Osteocyte (in vitro differentiated cells): ENCODE data around the gene TRIM47. TPM values are rescaled to one million over a fixed set of nuclear protein-coding genes. Genes with fewer than 3 reads are reported as not detected.
A peak's percentile ranks its signal among the peaks of the same experiment; 100 is the strongest.
"Not testable (repeated sequence)": the region's sequence is repeated elsewhere in the genome, so short reads cannot be mapped to it uniquely, and the experiment has no call there.

Experiments
- DNase-seq: peaks from one replicate; pipeline ENCODE4 v3.0.0; 2021; ENCODE audit warnings: mixed read lengths; ENCODE audit not compliant: unreplicated experiment; ENCODE audit errors: extremely low spot score
- H3K27ac Mint-ChIP-seq: one replicate; pipeline ENCODE4 v1.8.0; 2021; ENCODE audit warnings: mild to moderate bottlenecking, mixed read lengths; ENCODE audit not compliant: unreplicated experiment
- H3K27me3 Mint-ChIP-seq: one replicate; pipeline ENCODE4 v1.8.0; 2021; ENCODE audit warnings: mixed read lengths; ENCODE audit not compliant: unreplicated experiment
- H3K36me3 Mint-ChIP-seq: one replicate; pipeline ENCODE4 v1.8.0; 2021; ENCODE audit warnings: mixed read lengths; ENCODE audit not compliant: unreplicated experiment
- H3K4me1 Mint-ChIP-seq: one replicate; pipeline ENCODE4 v1.8.0; 2021; ENCODE audit warnings: mixed read lengths; ENCODE audit not compliant: unreplicated experiment
- H3K4me3 Mint-ChIP-seq: one replicate; pipeline ENCODE4 v1.8.0; 2021; ENCODE audit warnings: mild to moderate bottlenecking, moderate library complexity, mixed read lengths; ENCODE audit not compliant: unreplicated experiment
- H3K9me3 Mint-ChIP-seq: one replicate; pipeline ENCODE4 v1.8.0; 2021; ENCODE audit warnings: mixed read lengths; ENCODE audit not compliant: unreplicated experiment
- CTCF ChIP-seq: fragments of 200-600 bp; sonication (generic); IDR thresholded peaks from 2 replicates; pipeline ENCODE4 v1.5.0; 2021; ENCODE audit warnings: antibody characterized with exemption, mild to moderate bottlenecking, moderate library complexity
- total RNA-seq: library from RNA; stranded (reverse); gene quantifications from 2 replicates; pipeline ENCODE4 v1.2.1, GENCODE V29; 2021

TRIM47 gene
- total RNA-seq, 1 donor from 2014 or later = 33.3 TPM

DNA sequence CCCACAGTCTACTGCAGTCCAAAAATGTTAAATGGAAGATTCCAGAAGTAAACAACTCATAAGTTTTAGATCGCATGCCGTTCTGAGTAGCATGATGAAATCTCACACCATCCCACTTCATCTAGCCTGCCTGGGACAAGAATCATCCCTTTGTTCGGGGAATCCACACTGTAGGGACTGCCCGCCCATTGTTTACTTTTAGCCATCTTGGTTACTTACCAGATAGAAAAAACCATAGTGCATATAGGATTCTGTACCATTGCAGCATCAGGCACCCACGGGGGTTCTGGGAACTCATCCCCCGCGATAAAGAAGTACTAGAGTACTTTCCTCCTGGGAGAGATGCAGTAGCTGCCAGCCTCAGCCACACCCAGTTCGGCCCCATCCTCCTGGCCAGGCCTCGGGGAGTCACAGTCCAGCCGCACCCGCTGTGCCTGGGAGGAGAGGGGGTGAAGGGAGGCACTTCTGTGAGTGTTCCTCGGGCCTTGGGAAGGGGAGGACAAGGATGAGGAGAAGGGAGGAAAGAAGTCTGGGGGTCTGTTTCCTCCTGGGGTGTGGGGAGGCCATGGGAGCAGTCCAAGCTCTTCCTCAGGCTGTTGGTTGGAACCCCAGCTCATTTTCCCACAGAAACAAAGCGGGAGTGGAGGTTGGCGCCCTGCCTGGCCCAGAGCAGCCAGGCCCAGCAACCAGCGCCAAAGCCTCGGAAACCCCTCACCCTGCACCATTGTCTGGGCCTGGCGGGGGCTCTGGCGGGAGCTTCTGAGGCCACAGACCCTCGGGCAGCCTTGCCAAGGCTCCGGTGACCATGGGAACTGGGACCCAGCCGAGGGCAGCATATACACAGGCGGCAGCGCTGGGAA, 8.9 kb downstream of the TRIM47 start:
- Mint-ChIP-seq H3K4me3 (no peak overlapping the region), H3K9me3 (no peaks in the 10 kb centered on the region), H3K4me1 (peaks cover 58% of the 10 kb centered on the region), H3K27ac (peak overlapping the region; percentile 59), H3K36me3 (peaks cover 2% of the 10 kb centered on the region), H3K27me3 (no peaks in the 10 kb centered on the region)
- no peak for DNase-seq
- TF ChIP-seq CTCF = no peak

GRCh38 chr17:75868730-75869281, 9.6 kb downstream of the TRIM47 start:
- H3K9me3 Mint-ChIP-seq, H3K36me3 Mint-ChIP-seq, H3K4me3 Mint-ChIP-seq, H3K27me3 Mint-ChIP-seq, DNase-seq: not testable (repeated sequence)
- H3K27ac Mint-ChIP-seq = peak overlapping the region; percentile 59
- H3K4me1 Mint-ChIP-seq = peaks cover 58% of the 10 kb centered on the region

DNA sequence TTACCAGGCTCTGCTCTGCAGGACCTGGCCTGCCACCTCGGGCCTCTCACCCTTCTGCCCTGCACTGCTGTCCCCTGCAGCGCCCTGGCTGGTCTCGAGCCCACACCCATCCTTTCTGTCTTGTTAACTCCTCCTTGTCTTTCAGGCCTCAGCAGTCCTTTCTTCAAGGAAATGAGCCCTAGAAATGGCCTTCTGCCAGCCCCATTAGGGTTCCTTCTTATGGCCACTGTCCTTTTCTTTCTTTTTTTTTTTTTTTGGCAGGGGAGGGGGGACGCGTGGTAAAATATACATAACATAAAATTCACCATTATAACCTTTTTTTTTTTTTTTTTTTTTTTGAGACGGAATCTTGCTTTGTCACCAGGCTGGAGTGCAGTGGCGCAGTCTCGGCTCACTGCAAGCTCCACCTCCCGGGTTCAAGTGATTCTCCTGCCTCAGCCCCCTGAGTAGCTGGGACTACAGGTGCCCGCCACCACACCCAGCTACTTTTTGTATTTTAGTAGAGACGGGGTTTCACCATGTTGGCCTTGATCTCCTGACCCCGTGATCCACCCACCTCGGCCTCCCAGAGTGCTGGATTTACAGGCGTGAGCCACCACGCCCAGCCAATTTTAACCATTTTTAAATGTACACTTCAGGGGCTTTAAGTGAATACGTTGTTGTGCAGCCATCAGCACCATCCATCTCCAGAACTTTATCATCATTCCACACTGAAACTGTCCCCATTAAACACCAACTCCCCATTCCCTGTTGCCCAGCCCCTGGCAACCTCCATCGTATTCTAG, 12.8 kb downstream of the TRIM47 start:
- H3K9me3 Mint-ChIP-seq, H3K36me3 Mint-ChIP-seq, DNase-seq, H3K27me3 Mint-ChIP-seq, H3K4me3 Mint-ChIP-seq: not testable (repeated sequence)
- H3K27ac Mint-ChIP-seq = peak overlapping the region; percentile 97
- H3K4me1 Mint-ChIP-seq = peaks cover 37% of the 10 kb centered on the region

DNA sequence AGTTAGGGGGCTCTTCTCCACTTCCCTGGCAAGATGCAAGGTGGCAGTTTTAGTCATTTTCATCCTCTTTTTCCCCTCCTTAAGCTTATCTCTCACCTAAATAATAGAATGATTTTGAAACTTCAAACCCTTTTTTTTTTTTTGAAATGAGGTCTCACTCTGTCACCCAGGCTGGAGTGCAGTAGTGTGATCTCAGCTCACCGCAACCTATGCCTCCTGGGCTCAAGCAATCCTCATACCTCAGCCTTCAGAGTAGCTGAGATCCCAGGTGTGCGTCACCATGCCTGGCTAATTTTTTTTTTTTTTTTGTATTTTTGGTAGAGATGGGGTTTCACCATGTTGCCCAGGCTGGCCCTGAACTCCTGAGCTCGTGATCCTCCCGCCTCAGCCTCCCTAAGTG, 13.5 kb downstream of the TRIM47 start:
- not testable (repeated sequence) for H3K4me3 Mint-ChIP-seq, DNase-seq, H3K27me3 Mint-ChIP-seq, H3K36me3 Mint-ChIP-seq, H3K9me3 Mint-ChIP-seq
- Mint-ChIP-seq H3K27ac (peak overlapping the region; percentile 97), H3K4me1 (peaks cover 31% of the 10 kb centered on the region)

DNA sequence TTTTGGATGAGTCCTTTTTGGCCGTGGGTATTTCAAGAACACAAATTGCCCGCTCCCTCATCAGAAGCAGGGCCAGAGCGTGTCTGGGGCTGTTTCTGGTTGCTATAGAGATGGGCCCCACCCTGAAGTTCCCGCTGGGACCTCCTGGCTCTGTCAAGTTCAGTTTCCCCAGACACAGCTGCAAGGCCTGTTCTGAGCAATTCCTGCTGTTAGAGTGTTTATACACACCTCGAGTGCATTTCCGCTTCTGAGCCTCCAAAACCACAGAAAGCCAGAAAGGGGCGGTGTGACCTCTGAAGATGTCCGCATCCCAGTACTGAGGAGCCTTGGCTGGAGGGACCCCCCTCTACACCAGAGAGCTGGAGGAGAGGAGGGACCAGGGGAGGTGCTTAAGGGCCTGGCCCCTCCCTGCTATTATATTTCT, 13.9 kb downstream of the TRIM47 start:
- peak; percentile 93 for DNase-seq

GRCh38 chr17:75861927-75862317, 16.5 kb downstream of the TRIM47 start:
- TF ChIP-seq CTCF = no peak
- H3K4me3 Mint-ChIP-seq = no peak overlapping the region
- H3K9me3 Mint-ChIP-seq = no peaks in the 10 kb centered on the region
- H3K4me1 Mint-ChIP-seq = peaks cover 20% of the 10 kb centered on the region
- H3K27me3 Mint-ChIP-seq = no peaks in the 10 kb centered on the region
- no peaks in the 10 kb centered on the region for H3K36me3 Mint-ChIP-seq
- DNase-seq = no peak
- no peak overlapping the region for H3K27ac Mint-ChIP-seq

More for the DNA sequence above, 13.9 kb downstream of the TRIM47 start:
- Mint-ChIP-seq H3K36me3 (no peaks in the 10 kb centered on the region), H3K27me3 (no peaks in the 10 kb centered on the region), H3K4me3 (no peak overlapping the region), H3K27ac (peak overlapping the region; percentile 97), H3K4me1 (peaks cover 27% of the 10 kb centered on the region), H3K9me3 (no peaks in the 10 kb centered on the region)
- TF ChIP-seq CTCF = no peak

DNA sequence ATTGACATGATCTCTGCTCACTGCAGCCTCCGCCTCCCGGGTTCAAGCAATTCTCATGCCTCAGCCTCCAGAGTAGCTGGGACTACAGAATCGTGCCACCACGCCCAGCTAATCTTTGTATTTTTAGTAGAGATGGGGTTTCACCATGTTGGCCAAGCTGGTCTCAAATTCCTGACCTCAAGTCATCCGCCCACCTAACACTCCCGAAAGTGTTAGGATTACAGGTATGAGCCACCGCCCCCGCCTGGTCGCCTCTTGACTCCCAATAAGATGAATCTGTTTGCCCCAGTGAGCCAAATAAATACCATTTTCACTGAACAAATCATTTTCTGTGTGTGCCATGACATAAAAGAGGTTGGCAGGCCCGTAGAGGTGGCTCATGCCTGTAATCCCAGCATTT, 19.0 kb downstream of the TRIM47 start:
- H3K9me3 Mint-ChIP-seq, H3K36me3 Mint-ChIP-seq, DNase-seq, H3K27me3 Mint-ChIP-seq, H3K27ac Mint-ChIP-seq, H3K4me3 Mint-ChIP-seq: not testable (repeated sequence)
- peaks cover 15% of the 10 kb centered on the region for H3K4me1 Mint-ChIP-seq
